ENCODE data around the gene LRP10.
"Not testable (repeated sequence)": the region's sequence is repeated elsewhere in the genome, so short reads cannot be mapped to it uniquely, and the experiment has no call there.

The LRP10 gene

GRCh38 chr14:22906073-22906472 lies 34.5 kb downstream of the LRP10 start:
- DNase-seq (ENCODE audit: low read depth): no peak
- no peak overlapping the region for H3K4me3 ChIP-seq (ENCODE audit: low read depth, low read length)

GRCh38 chr14:22907429-22907828 lies 35.9 kb downstream of the LRP10 start:
- no peak for DNase-seq (ENCODE audit: low read depth)
- no peak overlapping the region for H3K4me3 ChIP-seq (ENCODE audit: low read depth, low read length)

GRCh38 chr14:22908601-22909000 lies 37.1 kb downstream of the LRP10 start:
- no peak overlapping the region for H3K4me3 ChIP-seq (ENCODE audit: low read depth, low read length)
- no peak for DNase-seq (ENCODE audit: low read depth)

GRCh38 chr14:22910916-22911315 lies 39.4 kb downstream of the LRP10 start:
- no peak for DNase-seq (ENCODE audit: low read depth)
- no peak overlapping the region for H3K4me3 ChIP-seq (ENCODE audit: low read depth, low read length)

DNA sequence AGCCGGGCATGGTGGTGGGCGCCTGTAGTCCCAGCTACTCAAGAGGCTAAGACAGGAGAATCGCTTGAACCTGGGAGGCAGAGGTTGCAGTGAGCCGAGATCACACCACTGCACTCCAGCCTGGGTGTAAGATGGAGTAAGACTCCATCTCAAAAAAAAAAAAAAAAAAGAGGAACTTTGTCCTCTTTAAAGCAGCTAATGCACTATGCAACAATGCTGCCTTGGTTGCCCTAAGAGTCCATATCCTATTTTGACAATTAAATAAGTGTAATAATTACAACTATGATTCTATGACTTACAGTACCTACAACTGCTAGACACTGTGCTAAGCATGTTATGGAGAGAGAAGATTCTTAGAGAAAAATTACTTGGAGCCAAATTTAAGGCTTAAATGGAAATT lies 43.3 kb downstream of the LRP10 start:
- not testable (repeated sequence) for DNase-seq (ENCODE audit: low read depth); H3K4me3 ChIP-seq (ENCODE audit: low read depth, low read length)

DNA sequence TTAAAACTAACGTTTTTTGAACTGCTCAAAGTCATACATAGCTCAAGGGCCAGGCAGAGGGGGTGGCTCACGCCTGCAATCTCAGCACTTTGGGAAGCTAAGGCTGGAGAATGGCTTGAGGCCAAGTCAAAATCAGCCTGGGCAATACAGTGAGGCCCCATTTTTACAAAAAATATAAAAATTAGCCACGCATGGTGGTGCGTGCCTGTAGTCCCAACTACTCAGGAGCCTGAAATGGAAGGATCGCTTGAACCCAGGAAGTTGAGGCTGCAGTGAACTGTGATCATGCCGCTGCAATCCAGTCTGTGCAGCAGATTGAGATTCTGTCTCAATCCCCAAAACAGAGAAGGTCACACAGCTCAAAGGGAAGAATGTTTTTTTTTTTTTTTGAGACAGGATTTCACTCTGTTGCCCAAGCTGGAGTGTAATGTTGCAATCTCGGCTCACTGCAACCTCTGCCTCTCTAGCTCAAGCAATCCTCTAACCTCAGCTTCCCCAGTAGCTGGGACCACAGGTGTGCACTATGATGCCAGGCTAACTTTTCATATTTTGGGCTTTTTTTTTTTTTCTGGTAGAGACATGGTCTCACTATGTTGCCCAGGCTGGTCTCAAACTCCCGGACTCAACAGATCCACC lies 44.5 kb downstream of the LRP10 start:
- no peak overlapping the region for H3K4me3 ChIP-seq (ENCODE audit: low read depth, low read length)
- no peak for DNase-seq (ENCODE audit: low read depth)

DNA sequence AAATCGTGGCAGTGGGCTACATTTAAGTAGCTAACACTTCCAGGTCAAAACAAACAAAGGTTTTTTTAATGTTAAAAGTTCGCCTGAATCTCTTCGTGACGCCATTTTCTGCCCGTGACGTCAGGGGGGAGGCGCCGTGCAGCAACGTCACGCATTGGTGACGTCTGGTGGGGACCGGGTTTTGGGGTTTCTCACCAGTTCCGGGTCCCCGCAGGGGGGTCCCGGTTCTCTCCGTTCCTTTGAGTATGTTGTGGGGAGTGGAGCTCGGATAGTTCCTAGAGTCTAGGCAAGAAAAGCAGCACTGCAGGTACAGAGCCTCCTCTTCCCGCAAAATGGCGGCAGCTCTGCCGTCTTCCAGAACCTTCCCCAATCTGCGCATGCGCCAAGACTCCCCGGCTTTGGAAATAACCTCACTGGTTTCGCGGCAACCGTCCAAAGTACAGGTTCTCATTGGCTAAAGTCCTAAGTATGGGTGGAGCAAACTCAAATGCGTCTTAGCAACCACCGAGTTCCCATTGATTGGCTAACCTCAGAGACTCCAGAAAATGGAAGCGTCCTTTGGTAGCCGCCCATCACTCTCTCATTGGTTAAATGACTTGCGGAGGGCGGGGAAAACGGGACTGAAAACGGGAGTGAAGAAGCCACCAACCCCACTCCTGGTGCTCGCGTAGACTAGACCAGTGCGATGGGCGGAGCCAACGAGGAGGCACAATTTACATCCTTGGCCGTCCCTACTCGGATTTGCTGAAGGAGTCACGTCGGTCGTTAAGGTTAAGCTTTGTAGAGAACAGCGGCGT lies 47.5 kb downstream of the LRP10 start, which contains the start of gene RBM23:
TSS of gene RBM23 (minus strand) at position 346 of the 797 bp plus-strand sequence.
- peak within 1 kb of the TSS; percentile 76 for H3K4me3 ChIP-seq (ENCODE audit: low read depth, low read length)
- peak; percentile 100 for DNase-seq (ENCODE audit: low read depth)

GRCh38 chr14:22919601-22919921 lies 48.0 kb downstream of the LRP10 start:
- peak overlapping the region; percentile 35 for H3K4me3 ChIP-seq (ENCODE audit: low read depth, low read length)

DNA sequence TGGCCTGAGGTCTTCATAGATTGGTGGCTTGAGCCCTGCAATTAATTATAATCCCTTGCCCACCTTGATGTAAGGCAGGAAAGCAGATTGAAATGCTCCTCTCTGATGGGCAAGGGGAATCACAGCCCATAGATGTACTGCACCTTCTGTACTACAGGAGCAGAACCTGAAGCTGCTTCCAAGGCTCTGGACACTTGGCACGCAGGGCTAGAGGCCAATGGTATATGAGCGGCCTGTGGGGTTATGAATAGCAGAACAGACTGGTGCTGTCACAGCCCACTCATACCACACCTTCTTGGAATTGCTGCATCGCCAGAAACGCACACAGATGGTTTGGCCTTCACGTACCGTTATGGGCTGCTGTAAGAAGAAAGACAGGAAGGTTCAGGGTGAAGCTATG lies 49.2 kb downstream of the LRP10 start:
- no peak for DNase-seq (ENCODE audit: low read depth)
- H3K4me3 ChIP-seq (ENCODE audit: low read depth, low read length): no peak overlapping the region

More at GRCh38 chr14:22919601-22919921, 48.0 kb downstream of the LRP10 start:
- no peak for DNase-seq (ENCODE audit: low read depth)

DNA sequence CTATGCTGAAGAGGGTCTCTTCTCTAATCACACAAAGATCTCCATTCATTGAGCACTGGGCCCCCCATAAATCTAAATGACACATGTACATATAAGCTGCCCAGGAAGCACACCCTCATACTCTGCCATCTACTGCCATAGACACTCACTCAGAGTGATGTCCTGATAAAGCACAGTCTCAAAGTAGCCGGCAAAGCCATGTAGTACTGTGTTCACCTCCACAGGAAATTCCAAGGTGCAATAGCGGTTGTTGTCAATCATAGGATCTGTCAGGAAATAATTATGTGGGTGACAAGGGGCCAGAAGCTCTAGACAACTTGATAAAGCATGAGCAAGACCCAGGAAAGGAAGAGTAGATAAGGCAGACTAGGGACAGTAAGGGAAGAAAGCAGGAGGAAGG lies 50.8 kb downstream of the LRP10 start:
- DNase-seq (ENCODE audit: low read depth): no peak
- no peak overlapping the region for H3K4me3 ChIP-seq (ENCODE audit: low read depth, low read length)

DNA sequence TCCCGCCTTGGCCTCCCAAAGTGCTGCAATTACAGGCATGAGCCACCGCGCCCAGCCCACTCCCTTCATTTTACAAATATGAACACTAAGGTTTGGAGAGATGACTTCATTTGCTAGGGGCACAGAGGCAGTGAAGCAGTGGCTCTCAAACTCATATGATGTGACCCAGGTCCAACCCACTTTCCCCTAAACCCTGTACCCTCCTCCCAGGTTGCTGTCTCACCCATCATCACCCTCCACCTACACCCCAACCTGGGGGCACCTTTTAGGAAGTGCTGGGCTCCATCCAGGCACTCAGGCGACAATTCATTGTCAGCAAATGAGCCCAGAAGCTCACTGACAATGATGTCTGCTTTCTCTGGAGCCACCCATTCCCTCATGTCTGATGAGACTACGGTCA lies 52.2 kb downstream of the LRP10 start:
- no peak overlapping the region for H3K4me3 ChIP-seq (ENCODE audit: low read depth, low read length)
- no peak for DNase-seq (ENCODE audit: low read depth)

DNA sequence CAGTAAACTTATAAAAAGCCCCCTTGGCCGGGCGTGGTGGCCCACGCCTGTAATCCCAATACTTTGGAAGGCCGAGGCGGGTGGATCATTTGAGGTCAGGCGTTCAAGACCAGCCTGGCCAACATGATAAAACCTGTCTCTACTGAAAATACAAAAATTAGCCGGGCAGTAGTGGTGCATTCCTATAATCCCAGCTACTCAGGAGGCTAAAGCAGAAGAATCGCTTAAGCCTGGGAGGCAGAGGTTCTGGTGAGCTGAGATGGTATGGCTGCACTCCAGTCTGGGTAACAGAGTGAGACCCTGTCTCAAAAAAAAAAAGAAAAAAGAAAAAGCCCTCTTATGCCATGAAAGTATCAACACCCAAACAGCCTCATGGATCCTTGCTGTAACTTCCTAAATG lies 54.0 kb downstream of the LRP10 start:
- DNase-seq (ENCODE audit: low read depth): no peak
- no peak overlapping the region for H3K4me3 ChIP-seq (ENCODE audit: low read depth, low read length)

GRCh38 chr14:22926316-22926715 lies 54.8 kb downstream of the LRP10 start:
- H3K4me3 ChIP-seq (ENCODE audit: low read depth, low read length): no peak overlapping the region
- DNase-seq (ENCODE audit: low read depth): no peak

GRCh38 chr14:22928237-22929103 lies 56.9 kb downstream of the LRP10 start:
- no peak for DNase-seq (ENCODE audit: low read depth)
- peak overlapping the region; percentile 87 for H3K4me3 ChIP-seq (ENCODE audit: low read depth, low read length)

DNA sequence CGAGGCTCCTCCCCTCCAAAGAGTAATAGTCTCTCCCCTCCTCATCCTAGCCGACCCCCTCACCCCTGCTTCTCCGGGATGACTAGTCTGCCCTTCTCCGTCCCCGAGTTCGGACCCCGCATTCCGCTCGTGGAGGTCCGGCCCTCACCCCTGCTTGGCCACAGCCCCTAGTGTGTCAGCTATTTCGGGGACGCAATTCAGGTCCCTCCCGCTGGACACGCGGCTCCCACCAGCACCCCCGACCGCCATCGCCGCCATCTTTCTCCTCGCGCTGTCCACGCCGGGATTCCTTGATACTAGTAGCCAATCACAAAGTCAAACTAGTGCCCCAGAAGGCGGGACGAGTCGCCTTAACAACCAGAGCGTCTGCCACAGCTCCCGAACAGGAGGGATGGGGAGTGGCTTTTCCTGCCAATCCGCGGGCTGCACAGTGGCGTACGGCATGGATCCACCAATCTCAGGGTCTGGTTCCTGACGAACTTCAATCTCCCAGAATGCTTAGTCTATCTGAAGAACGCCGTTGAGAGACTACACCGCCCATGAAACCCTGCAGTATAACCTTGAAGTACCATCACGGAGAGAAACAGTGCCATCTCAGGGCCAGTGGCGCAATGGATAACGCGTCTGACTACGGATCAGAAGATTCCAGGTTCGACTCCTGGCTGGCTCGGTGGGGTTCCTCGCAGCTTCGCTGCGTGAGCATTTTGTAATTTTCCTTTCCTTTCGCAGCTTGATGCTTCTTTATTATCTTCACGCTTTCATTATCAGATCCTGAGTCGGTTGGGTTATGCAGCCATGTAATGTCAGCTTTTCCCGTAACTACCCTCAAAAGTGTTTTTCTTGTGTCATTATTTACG lies 57.8 kb downstream of the LRP10 start, which contains the start of gene PRMT5:
TSS of gene PRMT5 (minus strand) at position 273 of the 857 bp plus-strand sequence. CDS start at position 258, 15 bp downstream.
- peak; percentile 99 for DNase-seq (ENCODE audit: low read depth)
- H3K4me3 ChIP-seq (ENCODE audit: low read depth, low read length): peak within 1 kb of the TSS; percentile 87

DNA sequence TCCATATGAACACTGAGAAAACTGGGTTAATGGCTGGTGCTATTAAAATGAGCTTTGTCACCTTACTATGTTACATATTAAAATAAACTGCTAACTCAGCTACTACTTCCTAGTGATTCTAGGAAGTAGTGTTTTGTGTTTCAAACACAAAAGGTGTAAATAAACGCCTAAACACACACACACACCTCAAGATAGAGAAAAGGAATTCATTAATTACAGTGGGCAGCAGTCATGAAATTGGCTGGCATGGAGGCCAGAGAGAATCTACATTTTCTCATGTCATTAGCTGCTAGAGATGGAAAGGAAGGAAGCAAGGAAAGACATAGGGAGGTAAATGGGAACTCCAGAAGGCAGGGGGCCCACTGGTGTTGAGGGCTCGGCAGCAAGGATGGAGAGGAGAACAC lies 58.4 kb downstream of the LRP10 start:
- H3K4me3 ChIP-seq (ENCODE audit: low read depth, low read length): peak overlapping the region; percentile 52
- DNase-seq (ENCODE audit: low read depth): no peak
